Vagina (tissue), 2 donors: Measurements from ENCODE around the gene DDR2.

Experiments
- CTCF ChIP-seq, 3 experiments: fragments of 450-650 bp in 2 of 3; fragments of 200-600 bp in 1 of 3; sonication (generic) in 1 of 3; IDR thresholded peaks; one replicate each; pipeline ENCODE4 v1.5.1; 2017 to 2019; ENCODE audit warnings: antibody characterized with exemption in 3 of 3, mild to moderate bottlenecking in 2 of 3, moderate library complexity in 2 of 3
- POLR2AphosphoS5 ChIP-seq, 2 donors: sonication (generic); formaldehyde crosslinking; IDR thresholded peaks; one replicate each; pipeline ENCODE4 v1.9.0; 2017; ENCODE audit warnings: antibody characterized with exemption in 2 of 2, mild to moderate bottlenecking in 2 of 2, low read depth in 1 of 2; ENCODE audit not compliant: insufficient read depth in 1 of 2

DNA sequence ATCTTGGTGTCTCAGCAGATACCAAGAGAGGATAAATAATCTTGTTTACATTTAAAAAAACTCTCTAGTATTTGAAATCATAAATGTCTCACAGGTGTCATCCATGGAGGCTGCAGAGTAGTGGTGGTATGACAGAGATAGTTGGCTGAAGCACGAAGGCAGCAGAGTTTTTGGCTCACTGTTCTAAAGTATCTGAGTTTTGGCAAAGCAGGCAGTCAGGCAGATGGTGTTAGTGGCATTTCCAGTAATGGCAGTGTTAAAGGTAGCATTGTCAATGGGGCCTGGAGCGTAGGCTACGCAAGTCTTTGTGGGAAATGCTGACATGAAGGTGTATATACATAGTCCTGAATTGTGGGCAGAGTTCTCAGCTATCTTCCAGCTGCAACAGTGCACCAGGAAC is 89.8 kb downstream of the DDR2 start:
- no peak for TF ChIP-seq CTCF (IDR thresholded peaks at IDR 0.05)
- no peak for TF ChIP-seq POLR2AphosphoS5 (IDR thresholded peaks at IDR 0.05; ENCODE audit: insufficient read depth in 1 of 2, low read depth in 1 of 2)
